ENCODE measurements around the gene SLC37A2. TPM values are rescaled to one million over a fixed set of nuclear protein-coding genes. Genes with fewer than 3 reads are reported as not detected.

The SLC37A2 gene
- total and polyA plus RNA-seq, 2 of the 13 experiments (the other 11 are each of a cell fraction or from before 2014, with no cell fraction given) = 4.6 to 7.1 TPM

DNA sequence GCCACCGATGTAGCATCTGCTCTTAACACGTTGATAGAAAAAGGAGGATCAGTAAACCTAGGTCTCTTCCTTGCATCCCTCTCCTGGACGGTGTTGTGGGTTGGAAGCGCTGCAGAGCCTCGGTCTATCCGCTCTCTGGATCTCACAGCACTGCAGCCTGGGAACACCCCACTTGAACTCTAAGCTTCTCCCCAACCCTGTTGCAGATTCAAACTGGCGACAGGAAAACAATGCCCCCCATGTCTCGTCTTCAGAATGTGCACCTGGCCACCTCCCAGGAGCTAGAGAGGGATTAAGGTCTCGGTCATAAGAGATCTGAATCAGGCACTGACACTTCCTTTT, 47.9 kb downstream of the SLC37A2 start (continued):
- 0 out of 2 replicates have a peak, but pooled peaks have one; percentile 3 for TF ChIP-seq ZNF230 (CRISPR knock-in tag; IDR thresholded peaks at IDR 0.05)
- TF ChIP-seq NCOA2 (CRISPR knock-in tag; IDR thresholded peaks at IDR 0.05) = no peak
- no peak for TF ChIP-seq DNMT3B (CRISPR knock-in tag; conservative IDR thresholded peaks at IDR 0.05)

DNA sequence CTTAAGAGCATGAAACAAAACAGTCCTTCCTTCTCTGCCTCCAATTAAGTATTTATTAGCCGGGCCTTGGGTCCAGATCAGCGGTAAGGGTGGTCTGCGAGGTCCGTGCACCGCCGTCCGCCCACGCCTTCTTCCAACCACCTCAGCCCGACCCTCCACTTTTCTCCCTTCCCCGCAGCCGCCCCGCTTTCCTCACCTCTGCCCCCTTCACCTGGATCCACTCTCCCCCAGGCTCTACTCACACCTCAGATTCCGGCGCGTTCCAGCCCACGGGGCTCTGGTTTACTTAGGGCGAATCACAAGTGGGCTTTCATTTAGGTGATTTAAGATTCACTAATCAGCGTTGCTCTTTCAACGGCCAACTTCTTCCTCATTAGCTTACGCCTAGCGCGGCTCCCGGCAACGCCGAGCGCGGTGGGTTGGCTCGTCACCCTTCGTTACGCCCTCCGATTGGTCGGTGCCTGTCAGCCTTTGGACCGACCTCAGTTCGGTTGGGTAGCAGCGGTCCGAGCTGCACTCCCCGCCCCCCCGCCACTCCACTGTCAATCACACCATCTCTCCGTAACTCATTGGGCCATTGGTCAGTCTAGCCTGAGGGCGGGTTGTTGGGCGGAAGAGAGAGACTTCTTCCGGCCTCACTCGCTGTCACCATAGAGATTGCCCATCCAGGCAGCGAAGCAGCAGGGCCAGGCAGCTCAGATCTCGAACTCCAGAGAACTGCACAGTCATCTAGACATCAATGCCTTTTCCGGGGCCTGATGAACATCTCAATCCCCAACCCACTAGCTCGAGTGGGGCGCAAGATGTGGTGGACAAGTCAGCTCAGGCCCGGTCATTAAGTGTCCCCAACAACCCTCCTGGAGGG, 48.5 kb downstream of the SLC37A2 start, which contains the start of gene TMEM218:
TMEM218 (minus strand) TSS at position 284 of the 865 bp plus-strand sequence. CDS start 9,385 bp downstream, outside the sequence.
- WGBS (ENCODE audit: low lambda C conversion rate) = 5% methylated on average over 27 of the region's 49 CpGs
- H3K27me3 ChIP-seq (ENCODE audit: control insufficient read depth in 1 of 2, insufficient read depth in 2 of 2, low read length in 2 of 2) = no peaks in the 10 kb centered on the region; a peak in 1 of 5 replicates
- H3K9me3 ChIP-seq (ENCODE audit: low read length) = no peaks in the 10 kb centered on the region
- H3K9ac ChIP-seq (ENCODE audit: insufficient read depth, low read depth, low read length) = peak within 1 kb of the TSS; percentile 82
- peak within 1 kb of the TSS; percentile 73 for H2AFZ ChIP-seq (ENCODE audit: low read length)
- H3K4me2 ChIP-seq (ENCODE audit: low read depth, low read length) = peak within 1 kb of the TSS; percentile 85
- H3K36me3 ChIP-seq (replicated peaks in 1 of 2; ENCODE audit: control insufficient read depth in 1 of 2, insufficient read depth in 2 of 2, low read length in 2 of 2) = no peaks in the 10 kb centered on the region
- POLR2A ChIA-PET = interaction anchor here (0.5 to 3.5 kb wide), 15 partner anchors 13 to 489 kb away, joined by 3 to 36 read pairs (median 4); partner anchors contain the start of genes CCDC15, SPA17 and STT3A
- DNase-seq (ENCODE audit: low spot score) (peak; percentile 98), FAIRE-seq (peak; percentile 96), ATAC-seq (peak; percentile 98)
- CTCF ChIA-PET (ENCODE audit: low intra/inter-chr PET ratio, low total read pairs) = interaction anchor here (0.9 kb wide), 1 partner anchor 13 kb away, joined by 4 read pairs; no protein-coding TSS in a partner anchor
- intact Hi-C loops (cut with micrococcal nuclease; ENCODE audit: unreplicated experiment) (loop anchor here (1.0 kb wide), 2 partner anchors 13 to 48 kb away; partner anchors contain the start of gene SLC37A2), in situ Hi-C loops (cut with HindIII; ENCODE audit: extremely low pct_ligation_motif_present, low pct_unique_long_range_greater_than_20kb) (no loop called here)
- peak within 1 kb of the TSS; percentile 79 for H3K27ac ChIP-seq (ENCODE audit: extremely low read length, insufficient read depth, low read length)
- no peaks in the 10 kb centered on the region for H4K20me1 ChIP-seq (ENCODE audit: insufficient read depth, low read length)
- peaks cover 14% of the 10 kb centered on the region for H3K4me1 ChIP-seq (ENCODE audit: insufficient read depth, low read length)
- peaks cover 3% of the 10 kb centered on the region for H3K79me2 ChIP-seq (ENCODE audit: insufficient read depth, low read length)
- BruUV-seq (replicated peaks) = no TSS peak
- peak within 1 kb of the TSS; percentile 72 to 94 (median 84) for H3K4me3 ChIP-seq (replicated peaks in 1 of 3; ENCODE audit: insufficient read depth in 1 of 3, low read depth in 2 of 3, low read length in 3 of 3)
- peak; percentile 62 for TF ChIP-seq PITX1 (CRISPR knock-in tag; IDR thresholded peaks at IDR 0.05)
- 0 out of 2 replicates have a peak, but pooled peaks have one; percentile 34 for TF ChIP-seq HNF4A (CRISPR knock-in tag; IDR thresholded peaks at IDR 0.05)
- no peak for TF ChIP-seq MTF2 (CRISPR knock-in tag; IDR thresholded peaks at IDR 0.05; ENCODE audit: borderline replicate concordance)
- peak; percentile 81 for TF ChIP-seq CREM (IDR thresholded peaks at IDR 0.05)
- TF ChIP-seq CREM (CRISPR knock-in tag; IDR thresholded peaks at IDR 0.05) = no peak
- TF ChIP-seq, protein P1, sequence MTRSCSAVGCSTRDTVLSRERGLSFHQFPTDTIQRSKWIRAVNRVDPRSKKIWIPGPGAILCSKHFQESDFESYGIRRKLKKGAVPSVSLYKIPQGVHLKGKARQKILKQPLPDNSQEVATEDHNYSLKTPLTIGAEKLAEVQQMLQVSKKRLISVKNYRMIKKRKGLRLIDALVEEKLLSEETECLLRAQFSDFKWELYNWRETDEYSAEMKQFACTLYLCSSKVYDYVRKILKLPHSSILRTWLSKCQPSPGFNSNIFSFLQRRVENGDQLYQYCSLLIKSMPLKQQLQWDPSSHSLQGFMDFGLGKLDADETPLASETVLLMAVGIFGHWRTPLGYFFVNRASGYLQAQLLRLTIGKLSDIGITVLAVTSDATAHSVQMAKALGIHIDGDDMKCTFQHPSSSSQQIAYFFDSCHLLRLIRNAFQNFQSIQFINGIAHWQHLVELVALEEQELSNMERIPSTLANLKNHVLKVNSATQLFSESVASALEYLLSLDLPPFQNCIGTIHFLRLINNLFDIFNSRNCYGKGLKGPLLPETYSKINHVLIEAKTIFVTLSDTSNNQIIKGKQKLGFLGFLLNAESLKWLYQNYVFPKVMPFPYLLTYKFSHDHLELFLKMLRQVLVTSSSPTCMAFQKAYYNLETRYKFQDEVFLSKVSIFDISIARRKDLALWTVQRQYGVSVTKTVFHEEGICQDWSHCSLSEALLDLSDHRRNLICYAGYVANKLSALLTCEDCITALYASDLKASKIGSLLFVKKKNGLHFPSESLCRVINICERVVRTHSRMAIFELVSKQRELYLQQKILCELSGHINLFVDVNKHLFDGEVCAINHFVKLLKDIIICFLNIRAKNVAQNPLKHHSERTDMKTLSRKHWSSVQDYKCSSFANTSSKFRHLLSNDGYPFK (CRISPR knock-in tag; IDR thresholded peaks at IDR 0.05; ENCODE audit: borderline replicate concordance) = peak; percentile 81; the same call in 1 of the 2 replicates
- TF ChIP-seq, protein P2, sequence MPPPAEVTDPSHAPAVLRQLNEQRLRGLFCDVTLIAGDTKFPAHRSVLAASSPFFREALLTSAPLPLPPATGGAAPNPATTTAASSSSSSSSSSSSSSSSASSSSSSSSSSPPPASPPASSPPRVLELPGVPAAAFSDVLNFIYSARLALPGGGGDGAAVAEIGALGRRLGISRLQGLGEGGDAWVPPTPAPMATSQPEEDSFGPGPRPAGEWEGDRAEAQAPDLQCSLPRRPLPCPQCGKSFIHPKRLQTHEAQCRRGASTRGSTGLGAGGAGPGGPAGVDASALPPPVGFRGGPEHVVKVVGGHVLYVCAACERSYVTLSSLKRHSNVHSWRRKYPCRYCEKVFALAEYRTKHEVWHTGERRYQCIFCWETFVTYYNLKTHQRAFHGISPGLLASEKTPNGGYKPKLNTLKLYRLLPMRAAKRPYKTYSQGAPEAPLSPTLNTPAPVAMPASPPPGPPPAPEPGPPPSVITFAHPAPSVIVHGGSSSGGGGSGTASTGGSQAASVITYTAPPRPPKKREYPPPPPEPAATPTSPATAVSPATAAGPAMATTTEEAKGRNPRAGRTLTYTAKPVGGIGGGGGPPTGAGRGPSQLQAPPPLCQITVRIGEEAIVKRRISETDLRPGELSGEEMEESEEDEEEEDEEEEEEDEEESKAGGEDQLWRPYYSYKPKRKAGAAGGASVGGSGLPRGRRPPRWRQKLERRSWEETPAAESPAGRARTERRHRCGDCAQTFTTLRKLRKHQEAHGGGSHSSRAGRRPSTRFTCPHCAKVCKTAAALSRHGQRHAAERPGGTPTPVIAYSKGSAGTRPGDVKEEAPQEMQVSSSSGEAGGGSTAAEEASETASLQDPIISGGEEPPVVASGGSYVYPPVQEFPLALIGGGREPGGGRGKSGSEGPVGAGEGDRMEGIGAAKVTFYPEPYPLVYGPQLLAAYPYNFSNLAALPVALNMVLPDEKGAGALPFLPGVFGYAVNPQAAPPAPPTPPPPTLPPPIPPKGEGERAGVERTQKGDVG (CRISPR knock-in tag; IDR thresholded peaks at IDR 0.05; ENCODE audit: borderline replicate concordance) = peak; percentile 8; the same call in 1 of the 2 replicates
